Measurements from ENCODE around the gene TSPAN11. TPM values are rescaled to one million over a fixed set of nuclear protein-coding genes. Genes with fewer than 3 reads are reported as not detected.

Gene TSPAN11
- total and polyA plus RNA-seq, 4 donors, result 1.4 to 12.1 (median 3.9) TPM

GRCh38 chr12:30994274-30994673 lies 67.7 kb downstream of the TSPAN11 start:
- DNase-seq (no peak), ATAC-seq (ENCODE audit: insufficient read depth, low FRiP score) (no peak)
- Histone ChIP-seq H3K9me3 (ENCODE audit: control insufficient read depth in 4 of 4, insufficient read depth in 3 of 4, low read length in 3 of 4) (no peaks in the 10 kb centered on the region), H3K9ac (ENCODE audit: insufficient read depth in 1 of 2, low read length in 2 of 2) (no peak overlapping the region), H3K4me1 (ENCODE audit: control insufficient read depth in 5 of 5, insufficient read depth in 5 of 5, low read length in 5 of 5) (no peaks in the 10 kb centered on the region), H3K36me3 (ENCODE audit: control insufficient read depth in 4 of 4, insufficient read depth in 4 of 4, low read length in 4 of 4) (no peaks in the 10 kb centered on the region), H3K4me3 (no peak overlapping the region), H3K27me3 (ENCODE audit: control insufficient read depth in 3 of 3, insufficient read depth in 3 of 3, low read length in 2 of 3) (no peaks in the 10 kb centered on the region), H3K27ac (ENCODE audit: low read depth in 1 of 2, low read length in 1 of 2) (no peak overlapping the region)
- WGBS, 2 donors, result 85 to 88% methylated on average over 13 of the region's 13 CpGs
- TF ChIP-seq CTCF (IDR thresholded peaks at IDR 0.05; ENCODE audit: control extremely low read depth, extremely low read depth), result no peak

GRCh38 chr12:30996255-30996654 lies 69.7 kb downstream of the TSPAN11 start:
- no peak overlapping the region for H3K27ac ChIP-seq (ENCODE audit: low read depth in 1 of 2, low read length in 1 of 2)
- WGBS, 2 donors, result 82 to 96% methylated on average over 2 of the region's 2 CpGs
- no peak overlapping the region for H3K9ac ChIP-seq (ENCODE audit: insufficient read depth in 1 of 2, low read length in 2 of 2)
- H3K4me1 ChIP-seq (ENCODE audit: control insufficient read depth in 5 of 5, insufficient read depth in 5 of 5, low read length in 5 of 5), result peaks cover 0 to 8% (median 0%) of the 10 kb centered on the region in 5 donors
- H3K36me3 ChIP-seq (ENCODE audit: control insufficient read depth in 4 of 4, insufficient read depth in 4 of 4, low read length in 4 of 4), result no peaks in the 10 kb centered on the region
- DNase-seq (no peak), ATAC-seq (ENCODE audit: insufficient read depth, low FRiP score) (no peak)
- H3K9me3 ChIP-seq (ENCODE audit: control insufficient read depth in 4 of 4, insufficient read depth in 3 of 4, low read length in 3 of 4), result no peaks in the 10 kb centered on the region
- no peak overlapping the region for H3K4me3 ChIP-seq
- TF ChIP-seq CTCF (IDR thresholded peaks at IDR 0.05; ENCODE audit: control extremely low read depth, extremely low read depth), result no peak
- H3K27me3 ChIP-seq (ENCODE audit: control insufficient read depth in 3 of 3, insufficient read depth in 3 of 3, low read length in 2 of 3), result no peaks in the 10 kb centered on the region

DNA sequence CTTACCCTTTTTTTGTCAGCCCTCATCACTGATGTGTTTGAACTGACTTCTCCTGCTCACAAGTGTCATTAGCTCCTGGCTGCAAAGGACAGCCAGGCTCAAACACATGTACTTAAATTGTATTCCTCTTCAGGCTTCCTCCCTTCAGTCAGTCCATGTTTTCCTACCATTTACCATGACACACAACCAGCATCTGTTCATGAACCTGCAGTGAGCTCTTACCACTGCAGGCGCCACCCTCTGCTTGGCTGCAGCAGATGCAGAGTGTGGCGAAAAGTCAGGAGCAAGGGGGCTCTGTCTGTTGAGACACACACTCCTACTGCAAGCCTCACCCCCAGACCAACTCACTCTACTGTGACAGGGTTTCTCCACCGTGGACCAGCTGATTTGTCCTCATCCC lies 70.2 kb downstream of the TSPAN11 start:
- no peaks in the 10 kb centered on the region for H3K36me3 ChIP-seq (ENCODE audit: control insufficient read depth in 4 of 4, insufficient read depth in 4 of 4, low read length in 4 of 4)
- no peak for TF ChIP-seq CTCF (IDR thresholded peaks at IDR 0.05; ENCODE audit: control extremely low read depth, extremely low read depth)
- peaks cover 0 to 8% (median 0%) of the 10 kb centered on the region in 5 donors for H3K4me1 ChIP-seq (ENCODE audit: control insufficient read depth in 5 of 5, insufficient read depth in 5 of 5, low read length in 5 of 5)
- H3K27ac ChIP-seq (ENCODE audit: low read depth in 1 of 2, low read length in 1 of 2), result no peak overlapping the region
- H3K9me3 ChIP-seq (ENCODE audit: control insufficient read depth in 4 of 4, insufficient read depth in 3 of 4, low read length in 3 of 4), result no peaks in the 10 kb centered on the region
- H3K27me3 ChIP-seq (ENCODE audit: control insufficient read depth in 3 of 3, insufficient read depth in 3 of 3, low read length in 2 of 3), result no peaks in the 10 kb centered on the region
- 93 to 99% methylated on average over 3 of the region's 3 CpGs for WGBS, 2 donors
- H3K9ac ChIP-seq (ENCODE audit: insufficient read depth in 1 of 2, low read length in 2 of 2), result no peak overlapping the region
- DNase-seq (no peak), ATAC-seq (ENCODE audit: insufficient read depth, low FRiP score) (no peak)
- no peak overlapping the region for H3K4me3 ChIP-seq

All from lung (tissue), 12 donors.